CD4-positive, alpha-beta T cell (primary cell): ENCODE measurements around the gene SND1. TPM values are rescaled to one million over a fixed set of nuclear protein-coding genes. Genes with fewer than 3 reads are reported as not detected.

Experiments
- ATAC-seq: fragments of 200-7000 bp; cut with Tn5 transposase; one replicate; pipeline ENCODE4 v1.10.0; 2022; ENCODE audit warnings: mild to moderate bottlenecking; ENCODE audit not compliant: poor library complexity
- CTCF ChIA-PET: fragments of 350-600 bp; sonication (Branson Sonifier 250); formaldehyde crosslinking; loops from one replicate; lab custom pipeline; 2021; ENCODE audit warnings: antibody characterized with exemption, inconsistent platforms; lab: Charles Lee
- POLR2A ChIA-PET: fragments of 350-600 bp; sonication (Branson Sonifier 250); formaldehyde crosslinking; loops from one replicate; lab custom pipeline; 2021; ENCODE audit warnings: antibody characterized with exemption, inconsistent platforms; lab: Charles Lee
- DNase-seq, 14 experiments: peaks; one replicate each; pipeline ENCODE4 v3.0.0-alpha.2; 2013 to 2020; ENCODE audit warnings: mixed read lengths in 2 of 14
- H3K27ac ChIP-seq, 2 donors: one replicate each; pipeline versions ENCODE4 v1.5.1 to v1.7.0; 2013; ENCODE audit warnings: low read length in 2 of 2, low read depth in 1 of 2, mild to moderate bottlenecking in 1 of 2
- H3K27me3 ChIP-seq, 2 experiments: 1 replicate in 1 of 2; 2 replicates in 1 of 2; pipeline versions ENCODE4 v1.6.1 to v1.7.0; 2013; ENCODE audit warnings: low read length in 2 of 2, control low read depth in 1 of 2, mild to moderate bottlenecking in 1 of 2, moderate library complexity in 1 of 2; ENCODE audit not compliant: insufficient read depth in 2 of 2, control insufficient read depth in 1 of 2
- H3K36me3 ChIP-seq: one replicate; pipeline ENCODE4 v1.6.1; 2013; ENCODE audit warnings: low read length, control low read depth; ENCODE audit not compliant: insufficient read depth
- H3K4me1 ChIP-seq: one replicate; pipeline ENCODE4 v1.6.1; 2013; ENCODE audit warnings: low read length, control low read depth; ENCODE audit not compliant: insufficient read depth
- H3K4me3 ChIP-seq: one replicate; pipeline ENCODE4 v1.5.1; 2013; ENCODE audit warnings: mild to moderate bottlenecking, low read length, moderate library complexity
- H3K9me3 ChIP-seq, 2 experiments: 1 replicate in 1 of 2; 2 replicates in 1 of 2; pipeline versions ENCODE4 v1.6.1 to v1.7.0; 2013; ENCODE audit warnings: low read length in 2 of 2, mild to moderate bottlenecking in 2 of 2, control low read depth in 1 of 2, moderate library complexity in 1 of 2; ENCODE audit not compliant: control insufficient read depth in 1 of 2, insufficient read depth in 1 of 2
- H3K27ac Mint-ChIP-seq: one replicate; pipeline ENCODE4 v1.8.0; 2020; ENCODE audit warnings: mixed read lengths
- H3K27me3 Mint-ChIP-seq: one replicate; pipeline ENCODE4 v1.8.0; 2021; ENCODE audit warnings: mixed read lengths
- H3K36me3 Mint-ChIP-seq: one replicate; pipeline ENCODE4 v1.8.0; 2021; ENCODE audit warnings: low read depth, mixed read lengths
- H3K4me1 Mint-ChIP-seq: one replicate; pipeline ENCODE4 v1.8.0; 2021; ENCODE audit warnings: low read depth, mixed read lengths
- H3K4me3 Mint-ChIP-seq: one replicate; pipeline ENCODE4 v1.8.0; 2020; ENCODE audit warnings: mild to moderate bottlenecking, mixed read lengths
- H3K9me3 Mint-ChIP-seq: one replicate; pipeline ENCODE4 v1.8.0; 2020; ENCODE audit warnings: mixed read lengths
- intact Hi-C, 2 experiments: fragments of 100-400 bp; cut with DNase I in 1 of 2; cut with micrococcal nuclease in 1 of 2; formaldehyde crosslinking; loops; one replicate each; pipeline versions ENCODE4 v1.15.1 to v1.9.0; 2023 to 2025; cut with DNase I, micrococcal nuclease
- total RNA-seq, 174 experiments: library from RNA in 2 of 174; stranded (reverse) in 2 of 174; gene quantifications; one replicate each; pipeline ENCODE4 v1.2.3 and lab custom pipeline; 2021 to 2026
- TF ChIP-seq, protein P1 (sequence below): fragments of 200-600 bp; IDR thresholded peaks from one replicate; pipeline ENCODE4 v1.8.0; 2022; ENCODE audit warnings: antibody characterized with exemption, mild to moderate bottlenecking

The SND1 gene
- total RNA-seq, 2 experiments from 2014 or later, result 104 to 113 TPM

DNA sequence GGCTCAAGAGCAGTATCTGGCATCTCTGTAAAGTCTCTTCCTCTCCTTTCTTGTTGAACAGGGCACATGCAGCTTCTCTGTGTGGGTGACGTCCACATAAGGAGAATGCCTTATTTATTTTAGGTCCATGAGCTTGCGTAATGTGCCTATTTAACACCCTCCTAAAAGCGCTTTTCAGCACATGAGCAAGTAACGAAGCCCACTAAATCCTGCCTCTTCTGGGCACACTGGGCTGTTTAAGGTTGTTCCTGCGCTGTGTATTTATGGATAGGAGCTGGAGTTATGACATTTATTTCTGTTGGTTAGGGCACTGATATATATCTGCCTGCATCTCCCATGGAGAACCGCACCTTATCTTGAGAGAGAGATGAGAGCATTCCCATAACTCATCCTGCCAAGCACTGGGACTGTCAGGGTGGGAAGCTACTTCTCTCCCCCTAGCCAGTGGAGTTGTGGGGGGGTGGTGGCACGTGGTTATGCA lies 303.1 kb downstream of the SND1 start:
- CTCF ChIA-PET, result no interaction called here

GRCh38 chr7:127957886-127958285 lies 305.9 kb downstream of the SND1 start:
- DNase-seq (no peak), ATAC-seq (no peak)
- Histone ChIP-seq H3K4me3 (no peak overlapping the region), H3K27ac (no peak overlapping the region), H3K27me3 (no peaks in the 10 kb centered on the region), H3K9me3 (peaks cover 0 to 5% of the 10 kb centered on the region in 2 experiments), H3K36me3 (peaks cover 12% of the 10 kb centered on the region), H3K4me1 (no peaks in the 10 kb centered on the region)
- Mint-ChIP-seq H3K27ac (no peak overlapping the region), H3K36me3 (peaks cover 52% of the 10 kb centered on the region), H3K9me3 (peaks cover 2% of the 10 kb centered on the region), H3K27me3 (no peaks in the 10 kb centered on the region), H3K4me1 (no peaks in the 10 kb centered on the region), H3K4me3 (no peak overlapping the region)
- intact Hi-C loops, result no loop called here
- ChIA-PET POLR2A (no interaction called here), CTCF (no interaction called here)
- TF ChIP-seq, protein P1, sequence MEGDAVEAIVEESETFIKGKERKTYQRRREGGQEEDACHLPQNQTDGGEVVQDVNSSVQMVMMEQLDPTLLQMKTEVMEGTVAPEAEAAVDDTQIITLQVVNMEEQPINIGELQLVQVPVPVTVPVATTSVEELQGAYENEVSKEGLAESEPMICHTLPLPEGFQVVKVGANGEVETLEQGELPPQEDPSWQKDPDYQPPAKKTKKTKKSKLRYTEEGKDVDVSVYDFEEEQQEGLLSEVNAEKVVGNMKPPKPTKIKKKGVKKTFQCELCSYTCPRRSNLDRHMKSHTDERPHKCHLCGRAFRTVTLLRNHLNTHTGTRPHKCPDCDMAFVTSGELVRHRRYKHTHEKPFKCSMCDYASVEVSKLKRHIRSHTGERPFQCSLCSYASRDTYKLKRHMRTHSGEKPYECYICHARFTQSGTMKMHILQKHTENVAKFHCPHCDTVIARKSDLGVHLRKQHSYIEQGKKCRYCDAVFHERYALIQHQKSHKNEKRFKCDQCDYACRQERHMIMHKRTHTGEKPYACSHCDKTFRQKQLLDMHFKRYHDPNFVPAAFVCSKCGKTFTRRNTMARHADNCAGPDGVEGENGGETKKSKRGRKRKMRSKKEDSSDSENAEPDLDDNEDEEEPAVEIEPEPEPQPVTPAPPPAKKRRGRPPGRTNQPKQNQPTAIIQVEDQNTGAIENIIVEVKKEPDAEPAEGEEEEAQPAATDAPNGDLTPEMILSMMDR, result no peak

More for the DNA sequence above, 303.1 kb downstream of the SND1 start:
- H3K27ac ChIP-seq, result no peak overlapping the region
- Mint-ChIP-seq H3K9me3 (no peaks in the 10 kb centered on the region), H3K4me3 (no peak overlapping the region), H3K27me3 (no peaks in the 10 kb centered on the region), H3K36me3 (peaks cover 24% of the 10 kb centered on the region), H3K4me1 (no peaks in the 10 kb centered on the region), H3K27ac (no peak overlapping the region)
- no peaks in the 10 kb centered on the region for H3K4me1 ChIP-seq
- POLR2A ChIA-PET, result no interaction called here
- ATAC-seq, result no peak
- no peak overlapping the region for H3K4me3 ChIP-seq
- no peak for DNase-seq
- TF ChIP-seq, protein P1, result no peak
- peaks cover 6% of the 10 kb centered on the region for H3K36me3 ChIP-seq
- no peaks in the 10 kb centered on the region for H3K9me3 ChIP-seq
- no peaks in the 10 kb centered on the region for H3K27me3 ChIP-seq
- intact Hi-C loops, result no loop called here

- TF ChIP-seq, protein P1, result no peak
- H3K27ac ChIP-seq, result no peak overlapping the region
- Mint-ChIP-seq H3K36me3 (peaks cover 55% of the 10 kb centered on the region), H3K9me3 (peaks cover 2% of the 10 kb centered on the region), H3K27ac (no peak overlapping the region), H3K27me3 (no peaks in the 10 kb centered on the region), H3K4me3 (no peak overlapping the region), H3K4me1 (no peaks in the 10 kb centered on the region)
- DNase-seq, result no peak
- H3K4me1 ChIP-seq, result no peaks in the 10 kb centered on the region
- CTCF ChIA-PET, result interaction anchor here (1.3 kb wide), 1 partner anchor 10 kb away, joined by 4 read pairs; no protein-coding TSS in a partner anchor
- intact Hi-C loops, result no loop called here
- POLR2A ChIA-PET, result no interaction called here
- H3K9me3 ChIP-seq, result peaks cover 0 to 5% of the 10 kb centered on the region in 2 experiments
- peaks cover 12% of the 10 kb centered on the region for H3K36me3 ChIP-seq
- no peak for ATAC-seq
- H3K27me3 ChIP-seq, result no peaks in the 10 kb centered on the region
- H3K4me3 ChIP-seq, result no peak overlapping the region
Observed at GRCh38 chr7:127959770-127960169, 307.8 kb downstream of the SND1 start.
